Loucy (cell line): ENCODE results near the gene C22orf15.
"Not testable (repeated sequence)": the region's sequence is repeated elsewhere in the genome, so short reads cannot be mapped to it uniquely, and the experiment has no call there.

ENCODE experiments used
- H2AFZ ChIP-seq: fragments of 200-600 bp; sonication (generic); 2 replicates; pipeline ENCODE4 v1.6.0; 2016; ENCODE audit warnings: antibody characterized with exemption, mild to moderate bottlenecking, low read length, moderate library complexity
- H3F3A ChIP-seq: fragments of 200-600 bp; 2 replicates; pipeline ENCODE4 v1.6.0; 2016; ENCODE audit warnings: antibody characterized with exemption, low read depth, mild to moderate bottlenecking
- H3K27me3 ChIP-seq: fragments of 200-600 bp; sonication (generic); 2 replicates; pipeline ENCODE4 v1.6.1; 2014; ENCODE audit warnings: low read length, mild to moderate bottlenecking; ENCODE audit not compliant: insufficient read depth, poor library complexity, severe bottlenecking
- H3K36me3 ChIP-seq: fragments of 200-600 bp; sonication (generic); 2 replicates; pipeline ENCODE4 v1.6.1; 2016; ENCODE audit warnings: low read length; ENCODE audit not compliant: insufficient read depth
- H3K4me1 ChIP-seq: fragments of 200-600 bp; sonication (generic); 2 replicates; pipeline ENCODE4 v1.5.1; 2014; ENCODE audit warnings: low read length, mild to moderate bottlenecking; ENCODE audit not compliant: insufficient read depth, poor library complexity, severe bottlenecking
- H3K4me2 ChIP-seq: fragments of 200-600 bp; sonication (generic); 2 replicates; pipeline ENCODE4 v1.6.0; 2014; ENCODE audit warnings: antibody characterized with exemption, low read length, low read depth, mild to moderate bottlenecking; ENCODE audit not compliant: poor library complexity, severe bottlenecking
- H3K4me3 ChIP-seq: fragments of 200-600 bp; sonication (generic); 2 replicates; pipeline ENCODE4 v1.5.1; 2014; ENCODE audit warnings: low read length, mild to moderate bottlenecking, mixed read lengths; ENCODE audit not compliant: poor library complexity, severe bottlenecking
- H3K79me2 ChIP-seq: fragments of 200-600 bp; sonication (generic); 2 replicates; pipeline ENCODE4 v1.6.1; 2014; ENCODE audit warnings: low read length; ENCODE audit not compliant: insufficient read depth
- H3K9ac ChIP-seq: fragments of 200-600 bp; sonication (generic); 2 replicates; pipeline ENCODE4 v1.6.0; 2014; ENCODE audit warnings: mild to moderate bottlenecking, low read depth, low read length, moderate library complexity; ENCODE audit not compliant: poor library complexity, severe bottlenecking
- H3K9me2 ChIP-seq: fragments of 200-600 bp; sonication (generic); replicated peaks from 2 replicates; pipeline ENCODE4 v1.6.1; 2016; ENCODE audit warnings: low read depth, low read length, mixed read lengths
- H3K9me3 ChIP-seq: fragments of 200-600 bp; sonication (generic); 2 replicates; pipeline ENCODE4 v1.6.1; 2014; ENCODE audit warnings: mild to moderate bottlenecking, antibody characterized with exemption, low read length, low read depth; ENCODE audit not compliant: insufficient read depth
- H4K20me1 ChIP-seq: fragments of 200-600 bp; sonication (generic); 2 replicates; pipeline ENCODE4 v1.6.0; 2014; ENCODE audit warnings: antibody characterized with exemption, low read length, mild to moderate bottlenecking; ENCODE audit not compliant: insufficient read depth, poor library complexity, severe bottlenecking
- EZH2phosphoT487 ChIP-seq: fragments of 200-600 bp; IDR thresholded peaks from 2 replicates; pipeline ENCODE4 v1.6.1; 2018; ENCODE audit warnings: antibody characterized with exemption, mild to moderate bottlenecking, moderate library complexity, borderline replicate concordance
- TF ChIP-seq, protein P1 (sequence below): fragments of 200-600 bp; sonication (generic); conservative IDR thresholded peaks from 2 replicates; pipeline ENCODE4 v1.5.1; 2014; ENCODE audit warnings: mild to moderate bottlenecking, antibody characterized with exemption, low read length

Gene C22orf15

DNA sequence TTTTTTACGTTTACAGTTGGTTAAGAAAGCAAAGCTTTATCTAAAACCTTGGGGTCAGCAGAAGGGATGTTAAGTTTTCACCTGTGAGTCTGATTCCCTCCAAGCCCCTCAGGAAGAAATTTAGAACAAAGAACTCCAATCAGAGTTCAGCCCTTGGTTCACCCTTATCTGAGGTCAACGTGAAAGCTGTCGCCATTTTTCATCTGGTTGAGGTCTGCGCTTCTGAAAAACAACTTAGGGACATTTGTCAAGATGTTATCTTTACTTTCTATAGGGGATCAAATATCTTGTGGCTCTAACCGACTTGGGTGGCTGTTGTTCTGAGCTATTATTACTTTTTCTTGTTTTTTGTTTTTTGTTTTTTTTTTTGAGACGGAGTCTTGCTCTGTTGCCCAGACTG is 41.9 kb upstream of the C22orf15 start:
- Histone ChIP-seq H2AFZ (no peak overlapping the region), H3K4me1 (peaks cover 16% of the 10 kb centered on the region), H3K27me3 (no peaks in the 10 kb centered on the region), H3K4me3 (no peak overlapping the region), H3F3A (no peaks in the 10 kb centered on the region), H3K9ac (no peak overlapping the region), H3K9me2 (no peaks in the 10 kb centered on the region), H3K36me3 (no peaks in the 10 kb centered on the region), H3K9me3 (no peaks in the 10 kb centered on the region), H4K20me1 (peaks cover 3% of the 10 kb centered on the region), H3K79me2 (peaks cover 13% of the 10 kb centered on the region), H3K4me2 (no peak overlapping the region)
- TF ChIP-seq, protein P1, sequence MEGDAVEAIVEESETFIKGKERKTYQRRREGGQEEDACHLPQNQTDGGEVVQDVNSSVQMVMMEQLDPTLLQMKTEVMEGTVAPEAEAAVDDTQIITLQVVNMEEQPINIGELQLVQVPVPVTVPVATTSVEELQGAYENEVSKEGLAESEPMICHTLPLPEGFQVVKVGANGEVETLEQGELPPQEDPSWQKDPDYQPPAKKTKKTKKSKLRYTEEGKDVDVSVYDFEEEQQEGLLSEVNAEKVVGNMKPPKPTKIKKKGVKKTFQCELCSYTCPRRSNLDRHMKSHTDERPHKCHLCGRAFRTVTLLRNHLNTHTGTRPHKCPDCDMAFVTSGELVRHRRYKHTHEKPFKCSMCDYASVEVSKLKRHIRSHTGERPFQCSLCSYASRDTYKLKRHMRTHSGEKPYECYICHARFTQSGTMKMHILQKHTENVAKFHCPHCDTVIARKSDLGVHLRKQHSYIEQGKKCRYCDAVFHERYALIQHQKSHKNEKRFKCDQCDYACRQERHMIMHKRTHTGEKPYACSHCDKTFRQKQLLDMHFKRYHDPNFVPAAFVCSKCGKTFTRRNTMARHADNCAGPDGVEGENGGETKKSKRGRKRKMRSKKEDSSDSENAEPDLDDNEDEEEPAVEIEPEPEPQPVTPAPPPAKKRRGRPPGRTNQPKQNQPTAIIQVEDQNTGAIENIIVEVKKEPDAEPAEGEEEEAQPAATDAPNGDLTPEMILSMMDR: no peak
- no peak for TF ChIP-seq EZH2phosphoT487

DNA sequence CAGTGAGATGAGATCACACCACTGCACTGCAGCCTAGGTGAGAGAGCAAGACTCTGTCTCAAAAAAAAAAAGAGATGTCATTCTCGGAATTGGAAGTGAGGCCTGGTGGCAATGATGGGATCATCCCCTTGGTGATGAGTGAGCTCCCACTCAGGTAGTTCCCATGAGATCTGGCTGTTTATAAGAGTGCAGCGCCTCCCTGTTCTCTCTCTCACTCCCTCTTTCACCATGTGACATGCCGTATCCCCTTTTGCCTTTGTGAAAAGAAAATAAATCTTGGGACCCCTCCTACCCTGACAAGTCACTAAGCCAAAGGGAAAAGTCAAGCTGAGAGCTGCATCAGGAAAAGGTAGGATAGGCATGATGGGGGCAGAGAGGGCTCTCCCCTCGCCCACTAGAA is 40.6 kb upstream of the C22orf15 start:
- Histone ChIP-seq H4K20me1 (no peaks in the 10 kb centered on the region), H3K9me2 (no peaks in the 10 kb centered on the region), H3K4me2 (no peak overlapping the region), H3K4me3 (no peak overlapping the region), H3K9me3 (no peaks in the 10 kb centered on the region), H3K36me3 (no peaks in the 10 kb centered on the region), H3F3A (no peaks in the 10 kb centered on the region), H3K9ac (no peak overlapping the region), H3K27me3 (no peaks in the 10 kb centered on the region), H3K4me1 (peaks cover 7% of the 10 kb centered on the region), H3K79me2 (peaks cover under 1% of the 10 kb centered on the region; the same call in 1 of the 2 replicates), H2AFZ (no peak overlapping the region)
- TF ChIP-seq EZH2phosphoT487: no peak
- TF ChIP-seq, protein P1: no peak

DNA sequence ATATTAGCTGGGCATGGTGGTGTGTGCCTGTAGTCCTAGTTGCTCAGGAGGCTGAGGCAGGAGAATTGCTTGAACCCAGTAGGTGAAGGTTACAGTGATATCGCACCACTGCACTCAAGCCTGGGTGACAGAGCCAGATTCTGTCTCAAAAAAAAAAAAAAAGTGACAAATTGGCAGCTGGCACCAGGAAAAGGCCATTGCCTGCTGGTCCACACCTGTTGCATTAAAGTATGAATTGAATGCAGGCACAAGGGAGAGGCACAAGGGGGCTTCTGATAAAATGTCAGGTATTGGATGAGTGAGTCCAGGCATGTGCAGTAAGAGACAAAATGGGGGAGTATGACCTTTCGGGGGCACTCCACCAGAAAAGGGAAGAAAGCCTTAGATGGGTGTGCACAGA is 40.1 kb upstream of the C22orf15 start:
- H3K9me3 ChIP-seq: no peaks in the 10 kb centered on the region
- no peaks in the 10 kb centered on the region for H3K79me2 ChIP-seq
- no peaks in the 10 kb centered on the region for H3K27me3 ChIP-seq
- H4K20me1 ChIP-seq: no peaks in the 10 kb centered on the region
- no peak overlapping the region for H3K9ac ChIP-seq
- no peaks in the 10 kb centered on the region for H3F3A ChIP-seq
- peaks cover 3% of the 10 kb centered on the region for H3K4me1 ChIP-seq
- H3K9me2 ChIP-seq: no peaks in the 10 kb centered on the region
- H3K36me3 ChIP-seq: no peaks in the 10 kb centered on the region
- H3K4me2 ChIP-seq: no peak overlapping the region
- H2AFZ ChIP-seq: no peak overlapping the region
- TF ChIP-seq, protein P1: no peak
- TF ChIP-seq EZH2phosphoT487: no peak
- H3K4me3 ChIP-seq: no peak overlapping the region

DNA sequence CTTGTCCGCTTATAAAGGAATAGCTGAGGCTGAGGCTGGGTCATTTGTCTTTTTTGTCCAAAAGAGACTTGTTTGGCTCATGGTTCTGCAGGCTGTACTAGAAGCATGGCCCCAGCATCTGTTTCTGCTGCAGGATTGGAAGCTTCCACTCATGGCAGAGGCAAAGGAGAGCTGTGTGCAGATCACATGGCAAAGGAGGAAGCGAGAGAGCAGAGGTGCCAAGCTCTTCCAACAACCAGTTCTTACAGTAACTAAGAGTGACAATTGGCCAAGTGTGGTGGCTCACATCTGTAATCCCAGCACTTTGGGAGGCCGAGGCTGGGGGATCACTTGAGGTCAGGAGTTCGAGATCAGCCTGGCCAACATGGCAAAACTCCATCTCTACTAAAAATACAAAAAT is 34.7 kb upstream of the C22orf15 start:
- not testable (repeated sequence) for H3K36me3 ChIP-seq, H3F3A ChIP-seq, H4K20me1 ChIP-seq, H3K27me3 ChIP-seq, H3K4me3 ChIP-seq, H3K9me2 ChIP-seq, H3K4me2 ChIP-seq, H3K79me2 ChIP-seq, H3K9ac ChIP-seq, H2AFZ ChIP-seq, H3K4me1 ChIP-seq, H3K9me3 ChIP-seq
